ENCODE results near the gene ERLEC1.
"Not testable (repeated sequence)": the region's sequence is repeated elsewhere in the genome, so short reads cannot be mapped to it uniquely, and the experiment has no call there.

Gene ERLEC1

GRCh38 chr2:53841651-53842050 is 54.8 kb downstream of the ERLEC1 start:
- not testable (repeated sequence) for DNase-seq

GRCh38 chr2:53842891-53843290 is 56.0 kb downstream of the ERLEC1 start:
- DNase-seq, result no peak

- DNase-seq, result no peak
Observed at GRCh38 chr2:53843595-53843994, 56.8 kb downstream of the ERLEC1 start.

GRCh38 chr2:53848062-53848461 is 61.2 kb downstream of the ERLEC1 start:
- no peak for DNase-seq

- not testable (repeated sequence) for DNase-seq
Observed at GRCh38 chr2:53851052-53851757, 64.4 kb downstream of the ERLEC1 start.

GRCh38 chr2:53852532-53852931 is 65.7 kb downstream of the ERLEC1 start:
- no peak for DNase-seq

GRCh38 chr2:53854678-53855077 is 67.8 kb downstream of the ERLEC1 start:
- DNase-seq, result no peak

GRCh38 chr2:53856272-53856671 is 69.4 kb downstream of the ERLEC1 start:
- no peak for DNase-seq

- DNase-seq, result no peak
Observed at GRCh38 chr2:53859206-53860181, 72.7 kb downstream of the ERLEC1 start, which contains the start of gene GPR75. Gene GPR75, minus strand, starts transcription at chr2:53859967. Its CDS starts 5,211 bp downstream, at chr2:53854756.

GRCh38 chr2:53861824-53862223 is 75.0 kb downstream of the ERLEC1 start:
- DNase-seq, result no peak

GRCh38 chr2:53863538-53864227 is 76.8 kb downstream of the ERLEC1 start:
- DNase-seq, result no peak

- DNase-seq, result no peak
Observed at GRCh38 chr2:53865264-53865663, 78.4 kb downstream of the ERLEC1 start.

- no peak for DNase-seq
Observed at GRCh38 chr2:53865962-53866361, 79.1 kb downstream of the ERLEC1 start.

- DNase-seq, result no peak
Observed at GRCh38 chr2:53867169-53867568, 80.3 kb downstream of the ERLEC1 start.

GRCh38 chr2:53867773-53868172 is 80.9 kb downstream of the ERLEC1 start:
- no peak for DNase-seq

Data from NCI-H1092 treated with DMSO at 0.1 percent for 48 hours (cell line).